K562 (cell line): ENCODE data around the gene KCNG4. TPM values are rescaled to one million over a fixed set of nuclear protein-coding genes. Genes with fewer than 3 reads are reported as not detected.
A peak's percentile ranks its signal among the peaks of the same experiment; 100 is the strongest.

Source experiments
- AFF4 ChIP-seq: sonication (generic); formaldehyde crosslinking; IDR thresholded peaks from 2 replicates; pipeline ENCODE4 v1.8.0; 2023; ENCODE audit warnings: mild to moderate bottlenecking, missing genetic modification reagents
- DNMT1 ChIP-seq: fragments of 450-650 bp; IDR thresholded peaks from 2 replicates; pipeline ENCODE4 v1.6.1; 2016; ENCODE audit warnings: antibody characterized with exemption, mild to moderate bottlenecking
- ESRRB ChIP-seq: fragments of 250-450 bp; sonication (Bioruptor Pico); IDR thresholded peaks from 2 replicates; pipeline ENCODE4 v1.5.0; 2020; ENCODE audit warnings: mild to moderate bottlenecking, moderate library complexity, borderline replicate concordance
- NR0B1 ChIP-seq: fragments of 450-650 bp; IDR thresholded peaks from one replicate; pipeline ENCODE4 v1.6.1; 2018; ENCODE audit warnings: mild to moderate bottlenecking, moderate library complexity; ENCODE audit not compliant: partially characterized antibody
- NR2C2 ChIP-seq, 2 experiments: fragments of 200-800 bp in 1 of 2; sonication (Bioruptor generic) in 1 of 2; sonication (generic) in 1 of 2; formaldehyde crosslinking in 1 of 2; IDR thresholded peaks; 2 replicates each; pipeline versions ENCODE4 v1.6.1 to v1.8.0; 2016 to 2022; ENCODE audit warnings: mild to moderate bottlenecking in 1 of 2, missing compliant biosample characterization in 1 of 2, missing genetic modification characterization in 1 of 2, missing genetic modification reagents in 1 of 2
- REST ChIP-seq, 2 experiments: fragments of 450-650 bp; formaldehyde crosslinking in 1 of 2; IDR thresholded peaks; 2 replicates each; pipeline versions ENCODE4 v1.4.0 to v1.6.1; 2014 to 2020; ENCODE audit warnings: mild to moderate bottlenecking in 2 of 2, borderline replicate concordance in 1 of 2, low read depth in 1 of 2
- SMARCC2 ChIP-seq: fragments of 450-650 bp; IDR thresholded peaks from 2 replicates; pipeline ENCODE4 v1.6.1; 2017; ENCODE audit warnings: antibody characterized with exemption, moderate library complexity, mild to moderate bottlenecking, low read depth
- ZBTB49 ChIP-seq: sonication (generic); formaldehyde crosslinking; IDR thresholded peaks from 2 replicates; pipeline ENCODE4 v1.8.0; 2022; ENCODE audit warnings: missing genetic modification reagents, mild to moderate bottlenecking, borderline replicate concordance
- polyA plus RNA-seq, 8 experiments: library from polyadenylated mRNA; depleted of rRNA in 4 of 8; stranded (reverse) in 5 of 8; unstranded in 3 of 8; fragments of >200 nt; fragmentation: Nextera tagmentation in 2 of 8; fragmentation: Illumina TruSeq in 1 of 8; extraction: Ambion mirVana in 2 of 8; extraction: Trizol in 1 of 8; gene quantifications; 2 replicates each; pipeline versions ENCODE4 v1.2.1 to v1.2.3, GENCODE V29; 2011 to 2014; ENCODE audit warnings: inconsistent platforms in 1 of 8, missing spikeins in 1 of 8
- total RNA-seq, 7 experiments: library from RNA; depleted of rRNA in 6 of 7; stranded (reverse); fragments of >200 nt in 6 of 7; fragmentation: Illumina TruSeq in 2 of 7; extraction: Trizol in 2 of 7; gene quantifications; 2 replicates each; pipeline versions ENCODE4 v1.2.1 to v1.2.3, GENCODE V29; 2011 to 2021; ENCODE audit warnings: low replicate concordance in 1 of 7

Gene KCNG4
- total and polyA plus RNA-seq, 9 of the 15 experiments (the other 6 are each of a cell fraction or from before 2014, with no cell fraction given): not detected

- no peak for TF ChIP-seq AFF4 (CRISPR knock-in tag)
- no peak for TF ChIP-seq NR0B1
- TF ChIP-seq NR2C2 (CRISPR knock-in tag; IDR thresholded peaks at IDR 0.05): no peak
- TF ChIP-seq NR2C2 (tag; IDR thresholded peaks at IDR 0.05): no peak
- no peak for TF ChIP-seq ESRRB (CRISPR knock-in tag)
- TF ChIP-seq REST (IDR thresholded peaks at IDR 0.05; ENCODE audit: borderline replicate concordance): peak; percentile 73
- TF ChIP-seq REST (CRISPR knock-in tag; IDR thresholded peaks at IDR 0.05; ENCODE audit: low read depth): no peak
- no peak for TF ChIP-seq ZBTB49 (CRISPR knock-in tag)
- TF ChIP-seq DNMT1: no peak
- TF ChIP-seq SMARCC2: no peak
These were observed 64.3 kb downstream of the KCNG4 start (continued) for GRCh38 chr16:84175350-84176081.
